GM12873 (cell line): ENCODE measurements around the gene UNC93B1.

Experiments
- CTCF ChIP-seq: IDR thresholded peaks from 2 replicates; pipeline ENCODE4 v1.5.1; 2012; ENCODE audit warnings: low read depth, mild to moderate bottlenecking, moderate library complexity, low read length, control low read depth; ENCODE audit not compliant: insufficient read depth; ENCODE audit errors: missing control alignments

Gene UNC93B1

GRCh38 chr11:68038226-68038717, 34.4 kb upstream of the UNC93B1 start:
- no peak for TF ChIP-seq CTCF

GRCh38 chr11:68037411-68038225, 33.7 kb upstream of the UNC93B1 start:
- TF ChIP-seq CTCF, result no peak

- no peak for TF ChIP-seq CTCF
These were observed 32.9 kb upstream of the UNC93B1 start for GRCh38 chr11:68036717-68037239.

- no peak for TF ChIP-seq CTCF
These were observed 32.3 kb upstream of the UNC93B1 start for GRCh38 chr11:68036141-68036716.

GRCh38 chr11:68035266-68035876, 31.5 kb upstream of the UNC93B1 start:
- TF ChIP-seq CTCF, result no peak

- no peak for TF ChIP-seq CTCF
These were observed 29.8 kb upstream of the UNC93B1 start for GRCh38 chr11:68033708-68034045.
